Ascending aorta (tissue), 2 donors: Measurements from ENCODE around the gene ADAMTS8. TPM values are rescaled to one million over a fixed set of nuclear protein-coding genes. Genes with fewer than 3 reads are reported as not detected.

Experiments
- DNase-seq, 2 donors: peaks; one replicate each; pipeline ENCODE4 v3.0.0-alpha.2; 2019; ENCODE audit warnings: low spot score in 2 of 2
- H3K27ac ChIP-seq, 2 donors: fragments of 200-600 bp; sonication (generic); one replicate each; pipeline ENCODE4 v1.5.1; 2016 to 2017; ENCODE audit warnings: mild to moderate bottlenecking in 1 of 2
- H3K27me3 ChIP-seq: fragments of 200-600 bp; sonication (generic); one replicate; pipeline ENCODE4 v1.5.1; 2017
- H3K36me3 ChIP-seq, 2 donors: fragments of 200-600 bp; sonication (generic); one replicate each; pipeline ENCODE4 v1.5.1; 2016
- H3K4me1 ChIP-seq, 2 donors: fragments of 200-600 bp; sonication (generic); one replicate each; pipeline ENCODE4 v1.5.1; 2016 to 2017; ENCODE audit warnings: mild to moderate bottlenecking in 1 of 2
- H3K4me3 ChIP-seq, 2 donors: fragments of 200-600 bp; sonication (generic); one replicate each; pipeline ENCODE4 v1.5.1; 2016 to 2017; ENCODE audit warnings: mild to moderate bottlenecking in 1 of 2
- H3K9me3 ChIP-seq, 2 donors: fragments of 200-600 bp; sonication (generic); one replicate each; pipeline ENCODE4 v1.5.1; 2016
- CTCF ChIP-seq, 3 experiments: fragments of 200-600 bp in 2 of 3; fragments of 450-650 bp in 1 of 3; sonication (generic) in 2 of 3; IDR thresholded peaks; one replicate each; pipeline ENCODE4 v1.5.1; 2016 to 2019; ENCODE audit warnings: antibody characterized with exemption in 3 of 3, mild to moderate bottlenecking in 1 of 3, moderate library complexity in 1 of 3
- intact Hi-C: fragments of 100-400 bp; cut with DNase I; formaldehyde crosslinking; loops from one replicate; pipeline ENCODE4 v1.15.1; 2023
- total RNA-seq: library from RNA; depleted of rRNA; stranded (reverse); fragments of >200 nt; gene quantifications from one replicate; pipeline ENCODE4 v1.1.0, GENCODE V29; 2016

ADAMTS8 gene
- total RNA-seq = 0.64 TPM

GRCh38 chr11:130428316-130429119, at the start of gene ADAMTS8:
Gene ADAMTS8 (minus strand): TSS chr11:130428609. CDS start chr11:130428286, 323 bp downstream.
- H3K4me3 ChIP-seq = peak within 1 kb of the TSS; percentile 51 to 83
- no peak for DNase-seq
- peak within 1 kb of the TSS in 1 of 2 donors; percentile 64 for H3K27ac ChIP-seq
- H3K9me3 ChIP-seq = no peaks in the 10 kb centered on the region
- no peaks in the 10 kb centered on the region for H3K27me3 ChIP-seq
- intact Hi-C loops = loop anchor here (1.0 to 5.0 kb wide), 3 partner anchors 38 to 216 kb away; no protein-coding TSS in a partner anchor
- no peak for TF ChIP-seq CTCF (IDR thresholded peaks at IDR 0.05)
- peaks cover 3 to 17% of the 10 kb centered on the region in 2 donors for H3K4me1 ChIP-seq
- H3K36me3 ChIP-seq = no peaks in the 10 kb centered on the region

- peak in 1 of 2 donors; percentile 44 for DNase-seq
- intact Hi-C loops = loop anchor here (1.0 to 2.0 kb wide), 2 partner anchors 26 to 45 kb away; no protein-coding TSS in a partner anchor
- H3K27ac ChIP-seq = peak overlapping the region; percentile 75 to 86
- H3K4me3 ChIP-seq = no peak overlapping the region
- peaks cover 11 to 31% of the 10 kb centered on the region in 2 donors for H3K4me1 ChIP-seq
- no peak for TF ChIP-seq CTCF (IDR thresholded peaks at IDR 0.05)
- H3K36me3 ChIP-seq = peaks cover 17 to 20% of the 10 kb centered on the region in 2 donors
- H3K9me3 ChIP-seq = no peaks in the 10 kb centered on the region
- H3K27me3 ChIP-seq = no peaks in the 10 kb centered on the region
These were observed 49.3 kb upstream of the ADAMTS8 start for GRCh38 chr11:130477586-130478203.

- intact Hi-C loops = no loop called here
- peak in 1 of 2 donors; percentile 53 for DNase-seq
- TF ChIP-seq CTCF (IDR thresholded peaks at IDR 0.05) = no peak
- no peaks in the 10 kb centered on the region for H3K27me3 ChIP-seq
- H3K4me3 ChIP-seq = no peak overlapping the region
- peaks cover 24 to 27% of the 10 kb centered on the region in 2 donors for H3K36me3 ChIP-seq
- peak overlapping the region; percentile 75 to 86 for H3K27ac ChIP-seq
- no peaks in the 10 kb centered on the region for H3K9me3 ChIP-seq
- peaks cover 11 to 31% of the 10 kb centered on the region in 2 donors for H3K4me1 ChIP-seq
These were observed 48.6 kb upstream of the ADAMTS8 start for GRCh38 chr11:130476922-130477491.

- peaks cover 30 to 32% of the 10 kb centered on the region in 2 donors for H3K36me3 ChIP-seq
- no peaks in the 10 kb centered on the region for H3K9me3 ChIP-seq
- TF ChIP-seq CTCF (IDR thresholded peaks at IDR 0.05) = no peak
- H3K4me3 ChIP-seq = no peak overlapping the region
- H3K27me3 ChIP-seq = no peaks in the 10 kb centered on the region
- peak in 1 of 2 donors; percentile 65 for DNase-seq
- intact Hi-C loops = no loop called here
- H3K4me1 ChIP-seq = peaks cover 11 to 31% of the 10 kb centered on the region in 2 donors
- peak overlapping the region; percentile 75 to 86 for H3K27ac ChIP-seq
These were observed 48.0 kb upstream of the ADAMTS8 start for GRCh38 chr11:130476200-130476921.

- H3K4me3 ChIP-seq = no peak overlapping the region
These were observed 47.1 kb upstream of the ADAMTS8 start for GRCh38 chr11:130475426-130476053.

More at GRCh38 chr11:130475426-130476053, 47.1 kb upstream of the ADAMTS8 start:
- DNase-seq = peak in 1 of 2 donors; percentile 56
- H3K27ac ChIP-seq = peak overlapping the region in 1 of 2 donors; percentile 86
- no peaks in the 10 kb centered on the region for H3K27me3 ChIP-seq
- no peaks in the 10 kb centered on the region for H3K9me3 ChIP-seq
- no peak for TF ChIP-seq CTCF (IDR thresholded peaks at IDR 0.05)
- intact Hi-C loops = no loop called here
- peaks cover 37 to 41% of the 10 kb centered on the region in 2 donors for H3K36me3 ChIP-seq
- H3K4me1 ChIP-seq = peaks cover 11 to 29% of the 10 kb centered on the region in 2 donors
